DMS53 treated with DMSO at 0.1 percent for 48 hours (cell line): ENCODE results near the gene TPP1.

Experiments
- DNase-seq: peaks from one replicate; lab custom pipeline; 2025; ENCODE audit not compliant: unreplicated experiment; lab: John Stamatoyannopoulos, UW

TPP1 gene

GRCh38 chr11:6619004-6619745 lies at the start of gene TPP1:
Gene TPP1, minus strand, starts transcription at chr11:6619422. Its CDS starts 22 bp downstream, at chr11:6619400.
- peak; percentile 76 for DNase-seq

GRCh38 chr11:6667733-6668374 lies 48.6 kb upstream of the TPP1 start:
- DNase-seq = no peak

GRCh38 chr11:6666302-6667183 lies 47.3 kb upstream of the TPP1 start:
- no peak for DNase-seq

- DNase-seq = no peak
These were observed 45.3 kb upstream of the TPP1 start for GRCh38 chr11:6664551-6664950.

- no peak for DNase-seq
These were observed 44.7 kb upstream of the TPP1 start for GRCh38 chr11:6663794-6664469.

- no peak for DNase-seq
These were observed 41.5 kb upstream of the TPP1 start for GRCh38 chr11:6660712-6661111.

GRCh38 chr11:6658647-6659046 lies 39.4 kb upstream of the TPP1 start:
- no peak for DNase-seq

GRCh38 chr11:6657346-6657745 lies 38.1 kb upstream of the TPP1 start:
- no peak for DNase-seq

- no peak for DNase-seq
These were observed 37.7 kb upstream of the TPP1 start for GRCh38 chr11:6656936-6657335.

- DNase-seq = no peak
These were observed 37.3 kb upstream of the TPP1 start for GRCh38 chr11:6656584-6656915.

- DNase-seq = no peak
These were observed 36.8 kb upstream of the TPP1 start, which contains the start of gene DCHS1 for GRCh38 chr11:6655790-6656583. Gene DCHS1, minus strand, starts transcription at chr11:6655809. Its CDS starts 14,196 bp downstream, at chr11:6641613.

GRCh38 chr11:6655020-6655789 lies 36.0 kb upstream of the TPP1 start:
- no peak for DNase-seq

- DNase-seq = no peak
These were observed 35.2 kb upstream of the TPP1 start for GRCh38 chr11:6654281-6655019.

- DNase-seq = no peak
These were observed 34.4 kb upstream of the TPP1 start for GRCh38 chr11:6653656-6654055.

- DNase-seq = no peak
These were observed 33.9 kb upstream of the TPP1 start for GRCh38 chr11:6653097-6653496.

- DNase-seq = no peak
These were observed 33.0 kb upstream of the TPP1 start for GRCh38 chr11:6652182-6652581.

- DNase-seq = no peak
These were observed 31.8 kb upstream of the TPP1 start for GRCh38 chr11:6650980-6651379.

GRCh38 chr11:6650104-6650503 lies 30.9 kb upstream of the TPP1 start:
- DNase-seq = no peak

GRCh38 chr11:6648501-6648900 lies 29.3 kb upstream of the TPP1 start:
- no peak for DNase-seq
